HG03565 (cell line): ENCODE measurements around the gene RIMBP2.

ENCODE experiments used
- ATAC-seq: cut with Tn5 transposase; IDR thresholded peaks from one replicate; pipeline ENCODE4 v1.9.1; 2021; ENCODE audit warnings: mild to moderate bottlenecking, moderate library complexity; ENCODE audit not compliant: unreplicated experiment

RIMBP2 gene

DNA sequence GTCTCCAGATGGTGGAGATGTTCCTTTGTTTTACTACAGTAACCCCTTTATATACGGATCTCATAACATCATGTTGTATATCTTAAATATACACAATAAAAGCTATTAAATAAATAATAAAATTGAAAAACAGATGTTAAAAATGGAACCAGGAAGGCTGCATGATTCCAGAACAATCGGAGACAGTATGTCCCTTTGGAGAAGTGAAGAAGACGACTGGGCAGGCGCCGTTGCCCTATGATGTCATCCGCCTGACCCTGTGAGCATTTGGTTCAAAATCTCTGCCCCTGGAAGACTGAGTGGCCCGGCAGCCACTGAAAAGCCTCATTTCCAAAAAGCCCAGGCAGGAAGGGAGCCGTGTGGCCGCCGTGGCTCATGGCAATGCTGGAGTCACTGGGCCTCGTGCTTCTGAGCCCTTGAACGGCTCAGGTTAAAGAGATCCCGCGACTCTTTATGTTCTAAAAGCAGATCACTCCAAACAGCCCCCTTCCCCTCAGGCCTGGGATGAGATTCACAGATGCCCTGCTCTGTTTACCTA lies 30.8 kb downstream of the RIMBP2 start:
- no peak for ATAC-seq

DNA sequence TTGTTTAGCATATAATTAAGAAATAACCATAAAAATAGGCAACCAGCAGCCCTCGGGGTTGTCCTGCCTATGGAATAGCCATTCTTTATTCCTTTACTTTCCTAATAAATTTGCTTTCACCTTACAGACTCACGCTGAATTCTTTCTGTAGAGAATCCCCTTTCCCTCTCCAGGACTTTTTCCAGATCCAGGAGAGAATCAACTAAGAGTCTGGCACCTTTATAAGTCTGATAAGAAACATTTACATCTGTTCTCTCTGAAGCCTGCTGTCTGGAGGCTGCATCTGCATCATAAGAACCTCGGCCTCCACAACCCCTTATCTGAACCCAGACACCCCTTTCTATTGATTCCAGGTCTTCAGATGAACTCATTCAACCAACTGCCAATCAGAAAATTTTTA lies 32.3 kb downstream of the RIMBP2 start:
- no peak for ATAC-seq

DNA sequence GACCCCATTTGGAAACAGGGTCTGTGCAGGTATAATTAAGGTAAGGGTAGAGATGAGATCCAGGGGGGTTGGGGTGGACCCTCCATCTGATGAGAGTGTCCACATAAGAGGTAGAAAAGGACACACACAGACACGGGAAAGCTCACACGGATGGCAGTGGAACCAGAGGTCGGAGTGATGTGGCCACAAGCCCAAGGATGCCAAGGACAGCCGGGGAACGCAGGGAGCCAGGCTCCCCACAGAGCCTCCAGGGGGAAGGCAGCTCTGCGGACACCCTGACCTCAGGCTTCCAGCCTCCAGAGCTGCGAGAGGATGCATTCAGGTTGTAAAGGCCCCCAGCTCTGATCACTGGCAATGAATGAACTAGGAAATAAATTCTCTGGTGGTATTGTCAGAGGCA lies 33.0 kb downstream of the RIMBP2 start:
- ATAC-seq, result no peak

DNA sequence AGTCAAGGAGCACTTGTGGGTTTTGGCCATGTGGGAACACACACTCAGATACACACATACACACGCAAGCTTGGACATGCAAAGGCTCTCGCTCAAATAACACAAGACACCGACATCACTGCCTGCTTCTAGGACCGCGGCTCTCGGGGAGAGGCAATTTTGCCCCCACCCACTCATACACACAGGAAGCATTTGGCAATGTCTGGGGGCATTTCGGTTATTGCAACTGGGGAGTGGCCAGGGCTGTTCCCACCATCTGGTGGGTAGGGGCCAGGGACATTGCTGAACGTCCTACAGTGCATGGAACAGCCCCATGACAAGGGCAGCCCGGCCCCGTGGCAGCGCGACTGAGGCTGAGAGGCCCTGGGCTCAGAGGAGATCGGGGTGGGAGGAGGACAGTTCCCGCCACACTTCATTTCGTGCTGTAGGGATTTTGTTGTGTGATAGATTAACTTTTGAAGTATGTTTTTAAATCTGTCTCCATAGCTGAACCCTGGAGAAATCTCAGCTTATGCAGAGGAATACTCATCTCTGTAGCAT lies 35.6 kb downstream of the RIMBP2 start:
- ATAC-seq, result no peak

DNA sequence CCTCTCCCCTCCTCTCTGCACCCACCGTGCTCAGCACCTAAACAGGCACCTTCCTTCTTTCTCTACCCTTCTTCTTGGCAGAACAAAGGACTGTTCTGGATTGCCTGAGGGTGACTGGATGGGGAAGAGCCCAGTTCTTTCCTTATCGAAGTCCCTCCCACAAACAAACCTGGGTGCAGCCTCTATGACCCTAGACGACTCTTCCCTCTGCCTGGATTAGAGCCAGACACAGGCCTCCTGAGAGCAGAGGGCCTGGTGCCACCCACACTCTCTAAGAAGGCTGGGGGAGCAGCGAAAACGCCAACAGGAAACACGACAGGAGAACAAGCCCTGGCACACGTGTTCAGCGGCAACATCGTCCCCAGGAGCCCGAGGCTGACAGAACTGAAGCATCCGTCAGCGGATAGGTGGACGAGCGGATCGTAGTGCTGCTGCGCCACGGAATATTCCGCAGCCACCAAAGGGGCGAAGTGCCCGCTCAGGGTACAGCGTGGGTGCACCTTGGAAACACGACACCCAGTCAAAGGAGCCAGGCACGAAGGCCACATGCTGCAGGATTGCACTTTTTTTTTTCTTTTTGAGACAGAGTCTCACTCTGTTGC lies 38.0 kb downstream of the RIMBP2 start:
- no peak for ATAC-seq

DNA sequence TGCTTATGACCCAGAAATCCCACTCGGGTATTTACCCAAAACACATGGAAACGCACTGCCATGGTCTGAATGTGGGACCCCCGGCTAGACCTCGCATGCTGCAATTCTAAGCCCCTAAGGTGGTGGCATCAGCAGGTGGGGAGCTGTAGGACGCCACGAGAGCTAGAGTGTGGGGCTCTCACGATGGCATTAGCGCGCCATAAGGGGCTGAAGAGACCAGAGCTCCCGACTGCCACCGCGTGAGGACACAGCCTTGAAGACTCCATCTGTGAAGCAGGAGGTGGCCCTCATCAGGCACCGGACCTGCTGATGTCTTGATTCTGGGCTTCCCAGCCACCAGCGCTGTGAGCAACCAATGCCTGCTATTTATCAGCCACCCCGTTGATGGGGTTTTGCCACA lies 40.3 kb downstream of the RIMBP2 start:
- ATAC-seq, result no peak

DNA sequence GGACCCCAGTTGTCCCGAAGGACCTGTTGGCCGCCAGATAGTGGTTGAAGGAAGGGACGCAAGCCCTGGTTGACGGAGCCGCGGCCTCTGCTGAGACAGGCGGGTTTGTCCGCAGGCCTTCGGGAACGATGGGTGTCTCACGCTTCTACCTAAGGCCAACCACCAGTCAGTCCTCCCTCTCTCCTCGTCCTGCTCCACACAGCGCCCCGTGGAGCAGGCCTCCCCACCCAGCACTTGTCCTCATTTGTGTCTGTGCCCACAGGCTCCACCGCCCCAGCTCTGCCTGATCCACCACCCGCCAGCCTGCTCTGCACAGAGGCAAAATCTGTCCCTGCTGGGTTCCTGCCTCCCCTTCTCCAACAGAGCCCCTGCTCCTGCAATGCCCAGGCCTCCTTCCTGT lies 41.0 kb downstream of the RIMBP2 start:
- ATAC-seq, result no peak

DNA sequence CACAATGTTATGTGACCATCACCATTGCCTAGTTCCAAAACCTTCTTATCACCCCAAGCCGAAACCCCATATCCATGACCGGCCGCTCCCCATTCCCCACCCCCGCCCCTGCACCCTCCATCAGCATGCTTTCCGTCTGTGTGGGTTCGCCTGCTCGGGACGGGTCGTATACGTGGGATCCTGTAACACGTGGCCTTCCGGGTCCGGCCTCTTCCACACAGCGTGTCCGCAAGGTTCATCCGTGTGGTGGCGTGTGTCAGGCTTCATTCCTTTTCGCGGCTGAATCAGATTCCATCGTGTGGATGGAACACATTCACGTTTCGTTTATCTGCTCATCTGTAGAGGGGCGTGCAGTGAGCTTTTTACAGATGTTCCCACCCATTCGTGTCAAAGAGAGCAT lies 41.4 kb downstream of the RIMBP2 start:
- no peak for ATAC-seq

DNA sequence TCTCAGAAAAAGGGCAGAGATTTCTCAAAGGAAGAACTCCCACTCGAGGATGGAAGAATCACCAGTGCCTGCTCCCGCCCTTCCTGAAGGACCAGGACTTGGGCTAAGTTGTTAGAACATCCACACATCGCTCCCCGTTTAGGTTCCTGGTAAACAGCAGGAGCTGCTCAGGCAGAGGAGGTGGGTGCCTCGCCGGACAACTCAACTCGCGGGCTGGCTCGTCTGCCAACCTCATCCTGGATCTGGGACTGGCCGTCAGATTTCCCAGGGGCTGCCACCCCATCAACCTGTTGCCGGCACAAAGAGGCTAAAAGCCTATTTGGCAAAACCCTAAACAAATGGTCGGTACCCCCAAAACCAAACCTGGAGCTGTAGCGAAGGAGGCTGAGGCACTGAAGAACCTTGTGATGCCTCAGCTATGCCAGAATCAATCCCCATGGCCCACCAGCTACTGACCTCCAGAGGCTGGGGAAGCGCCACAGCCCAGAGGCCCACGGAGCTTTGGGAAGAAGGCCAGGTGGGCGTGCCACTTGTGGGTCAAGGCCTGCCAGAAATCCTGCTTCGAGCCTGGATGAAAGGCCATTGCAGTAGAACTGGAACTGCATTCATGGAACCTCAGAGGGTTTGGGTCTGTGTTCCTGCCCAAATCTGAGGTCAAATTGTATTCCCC lies 42.9 kb downstream of the RIMBP2 start:
- no peak for ATAC-seq

DNA sequence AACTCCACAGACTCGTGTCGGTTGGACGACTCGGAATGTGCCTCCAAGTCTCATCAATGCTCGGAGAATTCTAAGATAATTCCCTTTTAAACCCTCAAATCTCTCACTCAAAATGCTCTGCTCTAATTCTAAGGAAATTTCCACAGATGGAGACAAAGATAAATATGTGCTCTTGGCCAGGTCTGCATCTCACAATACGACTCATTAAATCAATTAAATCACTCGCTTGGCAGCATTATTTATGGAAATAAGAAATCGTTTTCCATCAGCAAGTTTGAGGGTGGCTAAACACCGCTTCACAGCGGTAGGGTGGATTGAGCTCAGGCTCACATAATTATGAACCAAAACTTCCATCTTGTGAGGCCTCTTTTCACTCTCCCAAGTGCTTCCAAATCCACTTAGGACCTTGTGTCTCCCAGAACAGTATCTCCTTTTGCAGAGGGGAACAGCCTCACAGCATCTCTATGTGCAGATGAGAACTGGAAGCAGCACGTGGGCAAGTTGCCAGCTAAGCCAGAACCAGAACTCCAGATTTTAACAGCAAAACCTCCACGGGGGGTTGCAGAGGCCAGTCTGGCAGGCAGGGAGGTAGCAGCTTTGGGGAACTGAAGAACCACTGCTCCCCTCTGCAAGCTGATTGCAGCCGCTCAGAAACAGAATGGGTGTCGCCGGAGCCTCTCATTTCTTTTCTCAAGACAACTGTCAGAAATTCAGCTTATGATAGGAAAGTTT lies 43.8 kb downstream of the RIMBP2 start:
- no peak for ATAC-seq

DNA sequence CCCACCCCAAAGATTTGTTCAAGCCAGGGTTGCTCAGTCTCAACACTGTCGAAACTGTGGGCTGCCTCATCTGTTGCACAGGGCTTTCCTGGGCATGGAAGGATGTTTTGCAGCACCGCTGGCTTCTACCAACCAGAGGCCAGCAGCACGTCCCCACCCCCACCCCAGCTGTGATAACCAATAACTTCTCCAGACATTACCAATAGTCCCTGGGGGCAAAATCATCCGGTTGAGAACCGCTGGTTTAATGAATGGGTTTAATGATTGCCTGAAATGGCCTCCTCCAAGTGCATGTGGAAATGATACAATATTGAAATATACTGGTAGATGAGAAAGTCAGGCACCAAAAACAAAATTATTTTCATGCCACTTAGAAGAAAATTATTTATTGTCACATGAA lies 44.5 kb downstream of the RIMBP2 start:
- no peak for ATAC-seq

DNA sequence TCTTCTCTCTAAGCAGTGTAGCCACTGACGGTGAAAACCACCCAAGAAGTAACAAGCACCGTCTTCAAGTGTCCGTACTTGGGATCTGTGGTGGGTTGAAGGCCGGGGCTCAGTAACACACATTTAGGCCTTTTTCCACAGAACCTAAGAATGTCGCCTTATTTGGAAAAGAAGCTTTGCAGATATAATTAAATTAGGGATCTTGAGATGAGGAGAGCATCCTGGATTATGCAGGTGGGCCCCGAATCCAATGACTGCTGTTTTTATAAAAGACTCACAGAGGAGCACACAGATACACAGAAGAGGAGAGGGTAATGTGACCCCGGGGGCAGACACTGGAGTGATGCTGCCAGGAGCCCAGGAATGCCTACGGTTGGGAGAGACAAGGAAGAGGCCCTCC lies 46.3 kb downstream of the RIMBP2 start:
- ATAC-seq, result no peak

DNA sequence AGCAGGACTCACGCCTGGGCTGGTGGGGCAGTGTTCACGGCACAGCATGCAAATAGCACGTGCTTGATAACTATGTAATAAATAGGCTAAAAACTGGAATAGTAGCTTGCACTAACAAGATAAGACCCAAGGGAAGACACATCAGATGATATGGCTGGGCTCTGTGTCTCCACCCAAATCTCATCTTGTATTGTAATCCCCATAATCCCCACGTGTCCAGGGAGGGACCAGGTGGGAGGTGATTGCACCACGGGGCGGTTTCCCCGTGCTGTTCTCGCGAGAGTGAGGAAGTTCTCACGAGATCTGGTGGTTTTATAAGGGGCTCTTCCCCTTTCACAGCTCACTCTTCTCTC lies 46.9 kb downstream of the RIMBP2 start:
- no peak for ATAC-seq

DNA sequence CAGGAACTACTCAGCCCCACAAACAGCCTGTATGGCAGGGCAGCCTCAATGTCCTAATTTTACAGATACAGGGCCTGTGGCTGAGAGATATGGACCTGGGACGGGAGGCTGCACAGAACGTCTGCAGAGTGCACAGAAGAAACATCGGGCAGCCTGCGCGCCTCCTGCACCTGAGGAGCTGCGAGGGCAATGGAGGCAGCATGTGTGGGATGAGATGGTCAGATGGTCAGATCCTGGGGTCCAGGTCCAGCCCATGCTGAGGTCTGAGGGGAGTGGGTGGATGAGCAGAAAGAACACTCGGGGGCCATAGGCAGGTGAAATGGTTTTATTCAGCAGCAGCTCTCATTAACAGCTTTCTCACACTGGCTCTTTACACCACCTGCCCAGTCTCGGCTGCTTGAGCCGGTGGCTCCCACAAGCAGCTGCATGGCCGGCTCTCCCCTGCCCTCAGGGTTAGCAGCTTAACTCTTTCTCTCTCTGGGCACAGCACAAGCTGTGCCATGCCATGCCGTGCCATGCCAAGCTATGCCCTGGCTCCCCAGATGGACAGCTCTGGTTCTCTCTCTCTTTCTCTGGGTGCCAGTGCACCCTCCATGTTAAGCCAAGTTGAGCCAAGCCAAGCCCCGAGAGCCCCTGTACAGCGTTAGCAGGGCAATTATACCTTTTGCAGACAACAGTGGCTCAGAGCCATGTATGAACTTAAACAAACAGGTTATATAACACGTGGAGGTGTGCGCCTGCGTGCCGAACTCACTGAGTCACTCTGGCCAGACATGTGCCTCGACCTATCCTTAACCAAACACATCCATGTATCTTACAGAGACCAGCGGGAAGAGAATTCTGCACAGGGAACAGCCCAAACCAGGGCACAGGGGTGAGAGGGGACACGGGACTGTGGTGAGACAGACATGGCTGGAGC lies 47.6 kb downstream of the RIMBP2 start:
- ATAC-seq, result no peak

DNA sequence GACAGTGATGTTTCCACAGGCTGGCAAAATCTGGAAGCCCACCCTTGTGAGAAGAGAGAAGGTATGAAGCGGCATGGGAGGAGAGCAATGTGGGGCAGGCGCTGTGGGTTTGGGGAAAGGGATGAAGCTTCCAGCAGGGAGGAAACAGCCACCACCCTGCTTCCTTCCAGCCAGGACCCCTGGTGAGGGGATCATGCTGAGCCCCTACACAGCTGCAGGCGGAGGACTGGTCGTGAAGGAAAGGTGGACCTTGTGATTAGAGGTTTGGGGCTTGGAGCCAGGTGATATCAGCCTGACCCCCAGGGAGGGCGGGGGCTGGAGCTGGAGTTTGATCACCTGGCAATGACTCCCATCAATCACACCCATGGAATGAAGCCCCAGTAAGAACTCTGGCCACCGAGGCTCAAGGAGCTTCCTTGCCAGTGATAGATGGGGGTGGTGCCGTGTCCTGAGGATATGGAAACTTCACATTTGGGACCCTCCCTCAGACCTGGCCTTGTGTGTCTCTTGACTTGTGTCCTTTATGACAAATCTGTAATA lies 48.6 kb downstream of the RIMBP2 start:
- ATAC-seq, result no peak

DNA sequence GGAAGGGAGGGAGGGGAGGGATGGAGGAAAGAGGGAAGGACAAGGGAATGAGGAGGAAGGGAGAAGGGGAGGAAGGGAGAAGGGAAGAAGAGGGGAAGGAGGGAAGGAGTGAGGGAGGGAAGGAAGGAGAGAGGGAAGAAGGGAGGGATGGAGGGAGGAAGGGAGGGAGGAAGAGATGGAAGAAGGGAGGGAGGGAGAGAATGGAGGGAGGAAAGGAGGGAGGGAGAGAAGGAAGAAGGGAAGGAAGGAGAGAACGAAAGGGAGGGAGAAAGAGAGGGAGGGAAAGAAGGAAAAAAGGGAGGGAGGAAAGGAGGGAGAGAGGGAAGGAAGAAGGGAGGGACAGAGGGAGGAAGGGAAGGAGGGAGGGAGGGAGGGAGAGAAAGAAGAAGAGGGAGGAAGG lies 49.5 kb downstream of the RIMBP2 start:
- no peak for ATAC-seq

DNA sequence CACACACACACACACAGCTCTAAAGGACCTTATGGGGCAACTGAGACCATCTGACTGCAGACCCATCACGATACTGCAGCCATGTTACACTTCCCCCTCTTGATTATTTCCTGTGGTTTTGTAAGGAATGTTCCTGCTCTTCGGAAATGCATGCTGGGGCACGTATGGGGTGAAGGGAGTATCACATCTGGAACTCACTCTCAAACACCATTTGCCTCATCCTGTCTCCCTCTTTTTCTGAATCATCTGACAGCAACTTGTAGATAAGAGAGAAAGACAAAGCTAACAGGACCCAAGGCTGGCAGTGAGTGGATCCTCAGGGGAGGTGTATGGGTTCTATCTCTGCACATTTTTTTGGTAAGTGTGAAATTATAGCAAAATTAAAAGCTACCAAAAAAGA lies 50.3 kb downstream of the RIMBP2 start:
- no peak for ATAC-seq

DNA sequence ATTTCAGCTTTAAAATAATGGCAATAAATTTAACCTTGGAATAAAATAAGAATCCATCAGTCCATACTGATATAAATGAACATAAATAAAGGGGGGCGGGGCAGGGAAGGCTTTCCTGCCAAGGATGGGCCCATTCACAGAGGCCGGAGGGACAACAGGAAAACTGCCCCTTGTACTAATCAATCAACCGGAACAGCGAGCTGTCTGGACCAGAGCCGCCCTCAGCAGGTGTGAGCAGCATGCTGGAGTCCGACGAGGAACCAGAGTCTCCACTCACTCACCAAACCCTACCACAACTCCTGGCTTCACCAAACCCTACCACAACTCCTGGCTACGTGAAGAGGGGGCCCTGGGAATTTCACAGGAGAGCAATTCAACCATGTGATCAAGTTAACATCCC lies 51.3 kb downstream of the RIMBP2 start:
- ATAC-seq, result no peak

DNA sequence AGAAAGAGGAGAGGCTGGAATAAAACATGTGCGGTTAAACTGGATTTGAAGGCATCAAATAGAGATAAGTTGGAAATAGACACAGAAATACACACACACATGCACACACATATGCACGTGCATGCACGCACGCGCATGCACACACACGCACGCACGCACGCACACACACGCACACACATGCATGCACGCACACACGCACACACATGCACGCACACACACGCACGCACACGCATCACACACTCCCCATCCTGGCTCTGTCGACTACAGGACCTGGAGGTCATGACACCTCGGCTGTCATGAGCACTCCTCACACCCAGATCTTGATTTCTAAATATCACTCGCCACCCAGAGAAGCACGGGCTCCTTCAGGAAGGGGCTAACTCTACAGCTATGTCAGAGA lies 51.8 kb downstream of the RIMBP2 start:
- no peak for ATAC-seq

DNA sequence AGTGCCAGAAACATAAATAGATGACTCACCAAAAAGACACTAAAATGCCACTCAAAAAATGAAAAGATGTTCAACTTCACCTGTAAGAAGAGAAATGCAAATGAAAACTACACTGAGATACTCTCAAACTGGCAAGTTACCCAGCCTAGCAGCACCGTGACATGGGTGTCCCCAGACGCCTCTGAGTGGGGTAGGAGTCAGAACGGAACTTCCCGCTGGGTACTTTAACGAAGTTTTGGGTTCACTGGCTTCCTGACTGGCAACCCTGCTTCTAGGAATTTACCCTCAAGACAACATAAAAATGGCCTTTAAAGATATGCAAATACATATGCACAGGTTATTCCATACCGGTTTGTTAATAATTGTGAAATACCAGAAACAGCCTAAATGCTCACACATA lies 52.6 kb downstream of the RIMBP2 start:
- no peak for ATAC-seq
